H7 (cell line): ENCODE data around the gene BAIAP3. TPM values are rescaled to one million over a fixed set of nuclear protein-coding genes. Genes with fewer than 3 reads are reported as not detected.

Experiments used
- DNase-seq: peaks from one replicate; pipeline ENCODE4 v3.0.0; 2012
- H3K27me3 ChIP-seq: 2 replicates; pipeline ENCODE4 v1.6.0; 2011; ENCODE audit warnings: mild to moderate bottlenecking, low read length; ENCODE audit not compliant: control insufficient read depth, insufficient read depth
- H3K36me3 ChIP-seq: replicated peaks from 2 replicates; pipeline ENCODE4 v1.5.1; 2011; ENCODE audit warnings: low read length; ENCODE audit not compliant: control insufficient read depth, insufficient read depth
- H3K4me3 ChIP-seq: 2 replicates; pipeline ENCODE4 v1.5.1; 2011; ENCODE audit warnings: low read depth, mild to moderate bottlenecking, control low read depth, low read length, moderate library complexity; ENCODE audit not compliant: insufficient read depth
- total RNA-seq: library from RNA; depleted of rRNA; stranded (reverse); fragments of >200 nt; shearing (Covaris generic); gene quantifications from 2 replicates; pipeline ENCODE4 v1.2.3, GENCODE V29; 2014

The BAIAP3 gene
- total RNA-seq, 1 experiment from 2014 or later = 2.6 TPM

- DNase-seq = peak; percentile 99
- peaks cover 6% of the 10 kb centered on the region for H3K36me3 ChIP-seq
- H3K27me3 ChIP-seq = no peaks in the 10 kb centered on the region
- H3K4me3 ChIP-seq = peak within 1 kb of the TSS; percentile 72
These were observed 24.2 kb upstream of the BAIAP3 start, which contains the start of gene UBE2I for GRCh38 chr16:1308977-1309885. UBE2I (plus strand) TSS chr16:1309636; CDS start chr16:1314031, 4,395 bp downstream.

- H3K4me3 ChIP-seq = peak overlapping the region; percentile 71
- DNase-seq = no peak
These were observed 23.3 kb upstream of the BAIAP3 start for GRCh38 chr16:1309888-1310831.

GRCh38 chr16:1310832-1311200, 22.6 kb upstream of the BAIAP3 start:
- Histone ChIP-seq H3K4me3 (peak overlapping the region; percentile 71), H3K36me3 (peaks cover 16% of the 10 kb centered on the region), H3K27me3 (no peaks in the 10 kb centered on the region)
- peak; percentile 73 for DNase-seq

More at GRCh38 chr16:1309888-1310831, 23.3 kb upstream of the BAIAP3 start:
- Histone ChIP-seq H3K27me3 (no peaks in the 10 kb centered on the region), H3K36me3 (peaks cover 14% of the 10 kb centered on the region)

GRCh38 chr16:1311212-1311737, 22.2 kb upstream of the BAIAP3 start:
- DNase-seq = peak; percentile 82
- Histone ChIP-seq H3K4me3 (peak overlapping the region; percentile 71), H3K36me3 (peaks cover 20% of the 10 kb centered on the region), H3K27me3 (no peaks in the 10 kb centered on the region)

GRCh38 chr16:1311738-1312466, 21.5 kb upstream of the BAIAP3 start:
- no peak overlapping the region for H3K4me3 ChIP-seq
- H3K27me3 ChIP-seq = no peaks in the 10 kb centered on the region
- peaks cover 25% of the 10 kb centered on the region for H3K36me3 ChIP-seq
- DNase-seq = peak; percentile 58

- Histone ChIP-seq H3K36me3 (peaks cover 29% of the 10 kb centered on the region), H3K27me3 (no peaks in the 10 kb centered on the region), H3K4me3 (no peak overlapping the region)
- peak; percentile 53 for DNase-seq
These were observed 21.0 kb upstream of the BAIAP3 start for GRCh38 chr16:1312467-1312816.

GRCh38 chr16:1312903-1313302, 20.5 kb upstream of the BAIAP3 start:
- peak; percentile 45 for DNase-seq
- no peaks in the 10 kb centered on the region for H3K27me3 ChIP-seq
- H3K4me3 ChIP-seq = no peak overlapping the region
- peaks cover 32% of the 10 kb centered on the region for H3K36me3 ChIP-seq

- Histone ChIP-seq H3K27me3 (no peaks in the 10 kb centered on the region), H3K36me3 (peaks cover 39% of the 10 kb centered on the region), H3K4me3 (no peak overlapping the region)
- DNase-seq = peak; percentile 59
These were observed 19.6 kb upstream of the BAIAP3 start for GRCh38 chr16:1313721-1314369.

GRCh38 chr16:1314399-1315068, 18.9 kb upstream of the BAIAP3 start:
- H3K36me3 ChIP-seq = peaks cover 46% of the 10 kb centered on the region

GRCh38 chr16:1315081-1316032, 18.1 kb upstream of the BAIAP3 start:
- Histone ChIP-seq H3K4me3 (no peak overlapping the region), H3K36me3 (peaks cover 54% of the 10 kb centered on the region), H3K27me3 (no peaks in the 10 kb centered on the region)
- DNase-seq = peak; percentile 58

More at GRCh38 chr16:1314399-1315068, 18.9 kb upstream of the BAIAP3 start:
- no peak overlapping the region for H3K4me3 ChIP-seq
- DNase-seq = peak; percentile 46
- H3K27me3 ChIP-seq = no peaks in the 10 kb centered on the region

- no peaks in the 10 kb centered on the region for H3K27me3 ChIP-seq
- DNase-seq = peak; percentile 50
- no peak overlapping the region for H3K4me3 ChIP-seq
- peaks cover 57% of the 10 kb centered on the region for H3K36me3 ChIP-seq
These were observed 17.4 kb upstream of the BAIAP3 start for GRCh38 chr16:1316033-1316405.

GRCh38 chr16:1317479-1318267, 15.8 kb upstream of the BAIAP3 start:
- no peaks in the 10 kb centered on the region for H3K27me3 ChIP-seq
- H3K36me3 ChIP-seq = peaks cover 58% of the 10 kb centered on the region
- no peak overlapping the region for H3K4me3 ChIP-seq
- no peak for DNase-seq
